MM.1S (cell line): ENCODE measurements around the gene DSCAML1.

Experiments used
- DNase-seq: peaks from one replicate; pipeline ENCODE4 v3.0.0-alpha.2; 2015
- H2AFZ ChIP-seq: fragments of 300-600 bp; sonication (generic); 2 replicates; pipeline ENCODE4 v1.6.0; 2016; ENCODE audit warnings: antibody characterized with exemption, low read length
- H3F3A ChIP-seq: fragments of 300-600 bp; sonication (generic); 2 replicates; pipeline ENCODE4 v1.6.1; 2016; ENCODE audit warnings: mild to moderate bottlenecking, antibody characterized with exemption, low read length, moderate library complexity, mixed read lengths; ENCODE audit not compliant: insufficient read depth
- H3K27ac ChIP-seq: fragments of 300-600 bp; sonication (generic); 2 replicates; pipeline ENCODE4 v1.5.1; 2016; ENCODE audit warnings: mild to moderate bottlenecking, low read length
- H3K27me3 ChIP-seq: fragments of 300-600 bp; sonication (generic); replicated peaks from 2 replicates; pipeline ENCODE4 v1.6.0; 2016; ENCODE audit warnings: low read length; ENCODE audit not compliant: insufficient read depth
- H3K36me3 ChIP-seq: fragments of 300-600 bp; sonication (generic); replicated peaks from 2 replicates; pipeline ENCODE4 v1.6.1; 2016; ENCODE audit warnings: mild to moderate bottlenecking, low read length, mixed read lengths; ENCODE audit not compliant: insufficient read depth
- H3K4me1 ChIP-seq: fragments of 300-600 bp; sonication (generic); 2 replicates; pipeline ENCODE4 v1.6.1; 2016; ENCODE audit warnings: low read length, mixed read lengths
- H3K4me2 ChIP-seq: fragments of 300-600 bp; sonication (generic); 2 replicates; pipeline ENCODE4 v1.6.0; 2016; ENCODE audit warnings: low read depth, low read length
- H3K4me3 ChIP-seq: fragments of 300-600 bp; sonication (generic); 2 replicates; pipeline ENCODE4 v1.5.1; 2016; ENCODE audit warnings: low read length, mixed read lengths
- H3K79me2 ChIP-seq: fragments of 300-600 bp; sonication (generic); 2 replicates; pipeline ENCODE4 v1.6.1; 2016; ENCODE audit warnings: mixed run types, low read length, mixed read lengths
- H3K9ac ChIP-seq: fragments of 300-600 bp; sonication (generic); 2 replicates; pipeline ENCODE4 v1.6.1; 2016; ENCODE audit warnings: low read length, mixed read lengths
- H3K9me2 ChIP-seq: fragments of 300-600 bp; sonication (generic); replicated peaks from 2 replicates; pipeline ENCODE4 v1.6.1; 2016; ENCODE audit warnings: mild to moderate bottlenecking, low read length, mixed read lengths; ENCODE audit not compliant: insufficient read depth
- H3K9me3 ChIP-seq: fragments of 300-600 bp; sonication (generic); replicated peaks from 2 replicates; pipeline ENCODE4 v1.6.1; 2016; ENCODE audit warnings: mild to moderate bottlenecking, low read length, mixed read lengths; ENCODE audit not compliant: insufficient read depth
- H4K20me1 ChIP-seq: fragments of 300-600 bp; sonication (generic); 2 replicates; pipeline ENCODE4 v1.6.1; 2016; ENCODE audit warnings: mild to moderate bottlenecking, low read length, moderate library complexity, mixed read lengths; ENCODE audit not compliant: insufficient read depth
- EZH2 ChIP-seq: fragments of 300-600 bp; sonication (generic); optimal IDR thresholded peaks from 2 replicates; pipeline ENCODE3; 2017; ENCODE audit warnings: low read depth, mild to moderate bottlenecking, antibody characterized with exemption, low read length, mixed read lengths
- EZH2phosphoT487 ChIP-seq: fragments of 300-600 bp; sonication (generic); IDR thresholded peaks from 2 replicates; pipeline ENCODE4 v1.6.1; 2018; ENCODE audit warnings: antibody characterized with exemption, low read length
- TF ChIP-seq, protein P1 (sequence below): fragments of 300-600 bp; sonication (generic); IDR thresholded peaks from 2 replicates; pipeline ENCODE4 v1.5.1; 2016; ENCODE audit warnings: antibody characterized with exemption, low read length, mixed read lengths

DSCAML1 gene

DNA sequence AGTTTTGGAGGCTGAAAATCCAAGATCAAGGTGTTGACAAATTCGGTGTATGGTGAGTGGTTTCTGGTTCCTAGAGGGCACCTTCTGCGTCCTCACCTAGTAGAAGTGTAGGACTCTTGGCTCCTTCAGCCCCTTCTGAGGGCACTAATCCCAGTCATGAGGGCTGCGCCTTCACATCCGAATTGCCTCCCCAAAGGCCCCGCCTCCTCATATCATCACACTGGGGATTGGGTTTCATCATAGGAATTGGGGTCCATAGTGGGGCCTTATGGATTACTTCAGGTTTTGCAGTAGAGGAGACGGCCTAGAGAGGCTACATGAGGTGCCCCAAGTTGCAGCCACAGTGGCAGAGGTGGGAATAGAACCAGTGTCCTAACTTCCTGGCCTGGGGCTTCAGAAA, 382.3 kb downstream of the DSCAML1 start:
- Histone ChIP-seq H2AFZ (no peak overlapping the region), H3K9me2 (no peaks in the 10 kb centered on the region), H3K9ac (no peak overlapping the region), H3K27me3 (0 out of 2 replicates have a peak, but pooled peaks cover 6% of the 10 kb centered on the region), H3K27ac (no peak overlapping the region), H3K4me2 (no peak overlapping the region), H3K9me3 (no peaks in the 10 kb centered on the region), H4K20me1 (no peaks in the 10 kb centered on the region), H3F3A (no peaks in the 10 kb centered on the region), H3K4me1 (no peaks in the 10 kb centered on the region), H3K36me3 (no peaks in the 10 kb centered on the region), H3K79me2 (no peaks in the 10 kb centered on the region), H3K4me3 (no peak overlapping the region)
- no peak for DNase-seq
- TF ChIP-seq EZH2: no peak
- no peak for TF ChIP-seq EZH2phosphoT487
- TF ChIP-seq, protein P1, sequence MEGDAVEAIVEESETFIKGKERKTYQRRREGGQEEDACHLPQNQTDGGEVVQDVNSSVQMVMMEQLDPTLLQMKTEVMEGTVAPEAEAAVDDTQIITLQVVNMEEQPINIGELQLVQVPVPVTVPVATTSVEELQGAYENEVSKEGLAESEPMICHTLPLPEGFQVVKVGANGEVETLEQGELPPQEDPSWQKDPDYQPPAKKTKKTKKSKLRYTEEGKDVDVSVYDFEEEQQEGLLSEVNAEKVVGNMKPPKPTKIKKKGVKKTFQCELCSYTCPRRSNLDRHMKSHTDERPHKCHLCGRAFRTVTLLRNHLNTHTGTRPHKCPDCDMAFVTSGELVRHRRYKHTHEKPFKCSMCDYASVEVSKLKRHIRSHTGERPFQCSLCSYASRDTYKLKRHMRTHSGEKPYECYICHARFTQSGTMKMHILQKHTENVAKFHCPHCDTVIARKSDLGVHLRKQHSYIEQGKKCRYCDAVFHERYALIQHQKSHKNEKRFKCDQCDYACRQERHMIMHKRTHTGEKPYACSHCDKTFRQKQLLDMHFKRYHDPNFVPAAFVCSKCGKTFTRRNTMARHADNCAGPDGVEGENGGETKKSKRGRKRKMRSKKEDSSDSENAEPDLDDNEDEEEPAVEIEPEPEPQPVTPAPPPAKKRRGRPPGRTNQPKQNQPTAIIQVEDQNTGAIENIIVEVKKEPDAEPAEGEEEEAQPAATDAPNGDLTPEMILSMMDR: no peak

DNA sequence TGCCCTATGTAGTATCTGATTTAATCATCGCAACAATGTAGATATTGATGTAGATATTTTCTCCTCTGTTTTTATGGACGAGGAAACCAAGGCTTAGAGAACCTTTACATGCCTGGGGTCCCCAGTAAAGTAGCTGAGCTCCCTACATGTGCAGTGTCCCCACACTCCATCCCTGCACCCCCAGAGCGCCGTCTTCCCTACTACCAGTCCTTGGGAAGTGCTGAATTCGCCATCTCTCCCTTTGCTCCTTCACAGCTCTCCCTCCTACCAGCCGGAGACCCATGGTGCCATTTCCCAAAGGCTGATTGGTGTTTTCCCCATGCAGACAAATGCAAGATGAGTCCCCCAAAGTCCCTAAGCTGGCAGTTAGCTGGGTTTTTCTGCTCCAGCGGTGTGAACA, 383.4 kb downstream of the DSCAML1 start:
- Histone ChIP-seq H3K9me2 (no peaks in the 10 kb centered on the region), H3K4me2 (no peak overlapping the region), H3K79me2 (no peaks in the 10 kb centered on the region), H3K9me3 (no peaks in the 10 kb centered on the region), H4K20me1 (no peaks in the 10 kb centered on the region), H2AFZ (no peak overlapping the region), H3K4me1 (no peaks in the 10 kb centered on the region), H3K27me3 (0 out of 2 replicates have a peak, but pooled peaks cover 3% of the 10 kb centered on the region), H3K4me3 (no peak overlapping the region), H3K9ac (no peak overlapping the region), H3K27ac (no peak overlapping the region), H3K36me3 (no peaks in the 10 kb centered on the region), H3F3A (no peaks in the 10 kb centered on the region)
- TF ChIP-seq EZH2phosphoT487 (no peak), EZH2 (no peak)
- TF ChIP-seq, protein P1: no peak
- no peak for DNase-seq

DNA sequence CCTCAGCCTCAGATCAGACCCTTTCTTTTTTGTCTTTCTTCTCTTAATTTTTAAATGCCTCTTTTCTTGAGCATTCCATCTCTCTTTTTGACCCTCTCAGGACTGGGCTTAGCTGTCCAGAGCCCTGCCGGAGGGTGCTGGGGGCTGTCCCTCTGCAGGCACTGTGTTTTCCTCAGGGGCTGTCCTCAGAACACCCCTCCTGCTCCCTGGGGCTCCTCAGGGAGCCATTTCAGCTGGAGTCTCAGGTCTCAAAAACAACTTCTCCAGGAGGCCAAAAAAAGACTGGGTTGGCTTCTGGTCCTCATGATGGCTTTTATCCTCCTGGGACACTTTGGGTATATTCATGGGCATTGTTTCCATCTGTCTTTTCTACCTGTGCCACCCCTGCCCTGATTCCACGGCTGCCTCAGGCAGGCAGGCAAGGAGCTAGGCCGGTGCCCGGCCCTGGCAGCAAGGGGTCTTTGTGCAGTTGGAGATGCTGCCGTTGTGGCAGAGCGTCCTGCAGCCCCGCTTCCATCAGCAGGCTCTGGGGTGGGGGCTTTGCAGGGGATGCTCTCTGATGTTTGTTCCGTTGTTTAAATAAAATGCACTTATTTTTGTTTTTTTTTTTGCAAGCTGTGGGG, 384.3 kb downstream of the DSCAML1 start:
- no peaks in the 10 kb centered on the region for H4K20me1 ChIP-seq
- no peaks in the 10 kb centered on the region for H3K9me3 ChIP-seq
- no peak overlapping the region for H3K4me3 ChIP-seq
- H3K9me2 ChIP-seq: no peaks in the 10 kb centered on the region
- TF ChIP-seq, protein P1: no peak
- TF ChIP-seq EZH2phosphoT487: no peak
- TF ChIP-seq EZH2: no peak
- H3K4me1 ChIP-seq: no peaks in the 10 kb centered on the region
- H3K9ac ChIP-seq: no peak overlapping the region
- no peak for DNase-seq
- no peaks in the 10 kb centered on the region for H3K27me3 ChIP-seq
- H3F3A ChIP-seq: no peaks in the 10 kb centered on the region
- no peak overlapping the region for H3K4me2 ChIP-seq
- no peaks in the 10 kb centered on the region for H3K79me2 ChIP-seq
- no peak overlapping the region for H3K27ac ChIP-seq
- H2AFZ ChIP-seq: no peak overlapping the region
- H3K36me3 ChIP-seq: no peaks in the 10 kb centered on the region
